Spinal cord (tissue), 10 donors: ENCODE data around the gene DOCK8. TPM values are rescaled to one million over a fixed set of nuclear protein-coding genes. Genes with fewer than 3 reads are reported as not detected.
A peak's percentile ranks its signal among the peaks of the same experiment; 100 is the strongest.

Experiments used
- DNase-seq, 6 donors: peaks; one replicate each; pipeline versions ENCODE4 v3.0.0 to v3.0.0-alpha.2; 2013 to 2015; ENCODE audit warnings: low spot score in 6 of 6, low read depth in 4 of 6
- H3K27ac ChIP-seq: one replicate; pipeline ENCODE4 v1.5.1; 2013; ENCODE audit warnings: low read depth, low read length, control low read depth
- H3K27me3 ChIP-seq: one replicate; pipeline ENCODE4 v1.6.1; 2013; ENCODE audit warnings: low read length; ENCODE audit not compliant: control insufficient read depth, insufficient read depth
- H3K36me3 ChIP-seq: one replicate; pipeline ENCODE4 v1.6.1; 2013; ENCODE audit warnings: low read length; ENCODE audit not compliant: control insufficient read depth, insufficient read depth
- H3K4me1 ChIP-seq: one replicate; pipeline ENCODE4 v1.6.1; 2013; ENCODE audit warnings: low read length; ENCODE audit not compliant: control insufficient read depth, insufficient read depth
- H3K4me3 ChIP-seq: one replicate; pipeline ENCODE4 v1.5.1; 2013; ENCODE audit warnings: low read depth, low read length, control low read depth
- H3K9me3 ChIP-seq: one replicate; pipeline ENCODE4 v1.6.1; 2013; ENCODE audit warnings: low read length; ENCODE audit not compliant: control insufficient read depth, insufficient read depth
- WGBS: methylation state at CpG from one replicate; pipeline ENCODE4 v1.1.5; 2013; ENCODE audit warnings: missing lambda C conversion rate; ENCODE audit not compliant: insufficient coverage; 5-methylcytosine and 5-hydroxymethylcytosine counted together
- polyA plus RNA-seq, 2 donors: library from polyadenylated mRNA; unstranded; fragments of 120-200 nt; gene quantifications; one replicate each; pipeline ENCODE4 v1.2.1, GENCODE V29; 2013; ENCODE audit not compliant: insufficient read length in 2 of 2
- total RNA-seq, 2 donors: library from RNA; depleted of rRNA in 1 of 2; stranded (reverse); fragments of 120-200 nt in 1 of 2; fragments of >200 nt in 1 of 2; gene quantifications; one replicate each; pipeline versions ENCODE4 v1.2.3 to v1.2.4, GENCODE V29; 2013 to 2014
- donor health status: healthy.

The DOCK8 gene
- total and polyA plus RNA-seq, 4 donors: 7.2 to 14.2 (median 11.4) TPM

- Histone ChIP-seq H3K4me3 (no peak overlapping the region), H3K9me3 (no peaks in the 10 kb centered on the region), H3K27ac (no peak overlapping the region), H3K36me3 (no peaks in the 10 kb centered on the region), H3K27me3 (no peaks in the 10 kb centered on the region), H3K4me1 (no peaks in the 10 kb centered on the region)
- no peak for DNase-seq
- no CpG with 5 or more reads among the region's 4 CpGs for WGBS
These were observed 245.1 kb downstream of the DOCK8 start for GRCh38 chr9:459491-460444.

DNA sequence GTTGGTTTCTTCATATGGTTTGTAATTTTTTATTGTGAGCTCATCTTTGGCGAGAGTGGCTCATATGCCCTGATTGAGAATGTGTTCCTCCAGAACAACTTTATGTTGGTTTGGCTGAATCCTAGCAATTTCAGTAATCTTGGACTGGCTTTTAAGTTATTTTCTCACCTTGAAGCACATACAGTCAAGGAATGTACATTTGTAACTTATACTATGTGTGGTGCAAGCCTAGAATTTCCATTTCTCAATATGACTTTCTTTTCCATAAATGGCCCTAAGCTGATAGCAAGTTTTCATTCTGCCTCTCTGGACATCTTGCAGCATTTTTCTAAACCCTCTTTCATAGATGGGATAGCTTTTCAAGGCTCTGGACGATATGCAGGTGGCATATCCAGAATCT is 247.5 kb downstream of the DOCK8 start:
- DNase-seq: peak in 1 of 6 donors; percentile 11
- WGBS: 57% methylated on average over 1 of the region's 2 CpGs
- no peak overlapping the region for H3K27ac ChIP-seq
- no peaks in the 10 kb centered on the region for H3K36me3 ChIP-seq
- H3K4me3 ChIP-seq: no peak overlapping the region
- H3K9me3 ChIP-seq: no peaks in the 10 kb centered on the region
- H3K27me3 ChIP-seq: no peaks in the 10 kb centered on the region
- H3K4me1 ChIP-seq: no peaks in the 10 kb centered on the region

GRCh38 chr9:462606-463005 is 247.9 kb downstream of the DOCK8 start:
- H3K9me3 ChIP-seq: no peaks in the 10 kb centered on the region
- no peaks in the 10 kb centered on the region for H3K27me3 ChIP-seq
- peak in 2 of 6 donors; percentile 54 to 92 for DNase-seq
- no peaks in the 10 kb centered on the region for H3K4me1 ChIP-seq
- no peak overlapping the region for H3K4me3 ChIP-seq
- no CpG with 5 or more reads among the region's 1 CpG for WGBS
- no peak overlapping the region for H3K27ac ChIP-seq
- H3K36me3 ChIP-seq: no peaks in the 10 kb centered on the region

GRCh38 chr9:463455-464171 is 248.9 kb downstream of the DOCK8 start:
- Histone ChIP-seq H3K4me1 (no peaks in the 10 kb centered on the region), H3K27ac (no peak overlapping the region), H3K9me3 (no peaks in the 10 kb centered on the region), H3K4me3 (no peak overlapping the region), H3K27me3 (no peaks in the 10 kb centered on the region), H3K36me3 (no peaks in the 10 kb centered on the region)
- WGBS: 95% methylated on average over 5 of the region's 8 CpGs
- DNase-seq: no peak

GRCh38 chr9:466747-467146 is 252.1 kb downstream of the DOCK8 start:
- H3K9me3 ChIP-seq: no peaks in the 10 kb centered on the region
- no peak overlapping the region for H3K27ac ChIP-seq
- H3K4me3 ChIP-seq: no peak overlapping the region
- H3K4me1 ChIP-seq: peaks cover 19% of the 10 kb centered on the region
- no peaks in the 10 kb centered on the region for H3K36me3 ChIP-seq
- DNase-seq: no peak
- no CpG with 5 or more reads among the region's 1 CpG for WGBS
- no peaks in the 10 kb centered on the region for H3K27me3 ChIP-seq

- Histone ChIP-seq H3K4me3 (no peak overlapping the region), H3K27me3 (no peaks in the 10 kb centered on the region), H3K4me1 (peaks cover 19% of the 10 kb centered on the region), H3K27ac (no peak overlapping the region), H3K36me3 (no peaks in the 10 kb centered on the region), H3K9me3 (no peaks in the 10 kb centered on the region)
- WGBS: 40% methylated on average over 6 of the region's 8 CpGs
- DNase-seq: no peak
These were observed 254.2 kb downstream of the DOCK8 start for GRCh38 chr9:468766-469426.

GRCh38 chr9:469672-470551 is 255.2 kb downstream of the DOCK8 start:
- Histone ChIP-seq H3K27me3 (no peaks in the 10 kb centered on the region), H3K4me3 (peak overlapping the region; percentile 49), H3K27ac (peak overlapping the region; percentile 79), H3K9me3 (no peaks in the 10 kb centered on the region), H3K36me3 (no peaks in the 10 kb centered on the region), H3K4me1 (peaks cover 19% of the 10 kb centered on the region)
- DNase-seq: peak; percentile 52 to 98 (median 75)
- whole genome bisulfite sequencing: under 1% methylated on average over 46 of the region's 49 CpGs

GRCh38 chr9:470552-471194 is 256.0 kb downstream of the DOCK8 start:
- Histone ChIP-seq H3K4me1 (peaks cover 19% of the 10 kb centered on the region), H3K27ac (no peak overlapping the region), H3K36me3 (no peaks in the 10 kb centered on the region), H3K27me3 (no peaks in the 10 kb centered on the region), H3K9me3 (no peaks in the 10 kb centered on the region), H3K4me3 (peak overlapping the region; percentile 49)
- no peak for DNase-seq
- WGBS: 31% methylated on average over 6 of the region's 9 CpGs
